ENCODE measurements around the gene FAM171A2.
"Not testable (repeated sequence)": the region's sequence is repeated elsewhere in the genome, so short reads cannot be mapped to it uniquely, and the experiment has no call there.

The FAM171A2 gene

GRCh38 chr17:44344939-44345453, 18.7 kb downstream of the FAM171A2 start, which contains the start of gene GRN:
Gene GRN (plus strand): TSS chr17:44345302. CDS start chr17:44349165, 3,863 bp downstream.
- peak; percentile 96 to 97 for DNase-seq

- no peak for DNase-seq
Observed at GRCh38 chr17:44343510-44344209, 20.0 kb downstream of the FAM171A2 start.

- not testable (repeated sequence) for DNase-seq
Observed at GRCh38 chr17:44340553-44340952, 23.1 kb downstream of the FAM171A2 start.

- no peak for DNase-seq
Observed at GRCh38 chr17:44338702-44339101, 25.0 kb downstream of the FAM171A2 start.

GRCh38 chr17:44335968-44336367, 27.7 kb downstream of the FAM171A2 start:
- no peak for DNase-seq

- no peak for DNase-seq
Observed at GRCh38 chr17:44335564-44335963, 28.1 kb downstream of the FAM171A2 start.

- DNase-seq: peak; percentile 37 to 39
Observed at GRCh38 chr17:44334727-44335126, 28.9 kb downstream of the FAM171A2 start.

- DNase-seq: no peak
Observed at GRCh38 chr17:44334315-44334714, 29.3 kb downstream of the FAM171A2 start.

GRCh38 chr17:44333371-44333770, 30.3 kb downstream of the FAM171A2 start:
- peak; percentile 28 to 36 for DNase-seq

GRCh38 chr17:44331249-44331760, 32.3 kb downstream of the FAM171A2 start:
- peak; percentile 92 to 94 for DNase-seq

GRCh38 chr17:44330263-44330662, 33.4 kb downstream of the FAM171A2 start:
- not testable (repeated sequence) for DNase-seq

GRCh38 chr17:44329516-44329915, 34.1 kb downstream of the FAM171A2 start:
- DNase-seq: not testable (repeated sequence)

- DNase-seq: no peak
Observed at GRCh38 chr17:44327715-44328449, 35.8 kb downstream of the FAM171A2 start.

- peak; percentile 98 to 99 for DNase-seq
Observed at GRCh38 chr17:44326861-44327444, 36.7 kb downstream of the FAM171A2 start.

GRCh38 chr17:44324571-44325275, 38.9 kb downstream of the FAM171A2 start, which contains the start of gene SLC25A39:
Gene SLC25A39 (minus strand): TSS chr17:44324823. CDS start chr17:44323562, 1,261 bp downstream.
- peak; percentile 94 to 95 for DNase-seq

GRCh38 chr17:44324092-44324570, 39.5 kb downstream of the FAM171A2 start:
- DNase-seq: no peak

- DNase-seq: no peak
Observed at GRCh38 chr17:44323359-44324091, 40.1 kb downstream of the FAM171A2 start.

- DNase-seq: no peak
Observed at GRCh38 chr17:44322236-44322895, 41.3 kb downstream of the FAM171A2 start.

- no peak for DNase-seq
Observed at GRCh38 chr17:44321246-44322120, 42.2 kb downstream of the FAM171A2 start.

- no peak for DNase-seq
Observed at GRCh38 chr17:44320066-44320465, 43.6 kb downstream of the FAM171A2 start.
